ENCODE results near the gene MAMDC2. TPM values are rescaled to one million over a fixed set of nuclear protein-coding genes. Genes with fewer than 3 reads are reported as not detected.

MAMDC2 gene
- total RNA-seq, 1 experiment from 2014 or later = 0.37 TPM

DNA sequence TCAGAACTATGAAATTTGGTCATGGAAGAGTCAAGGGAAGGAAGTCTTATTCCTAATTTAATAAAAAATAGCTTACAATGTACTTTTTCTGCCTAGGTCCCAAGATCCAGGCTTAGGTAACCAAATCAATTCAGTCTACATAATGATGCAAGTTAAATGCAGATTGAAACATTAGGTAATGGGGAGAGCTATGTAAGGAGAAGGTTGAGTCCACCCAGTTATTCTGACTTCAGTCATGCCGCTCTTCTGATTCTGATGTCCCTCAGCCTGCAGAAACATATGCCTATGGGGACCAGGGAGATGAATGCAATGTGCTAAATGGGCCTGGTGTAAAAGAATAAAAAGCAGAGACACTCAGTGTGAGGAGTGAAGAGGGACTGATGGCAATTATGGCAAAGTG lies 63.9 kb downstream of the MAMDC2 start:
- no peak for DNase-seq (ENCODE audit: low read depth)

DNA sequence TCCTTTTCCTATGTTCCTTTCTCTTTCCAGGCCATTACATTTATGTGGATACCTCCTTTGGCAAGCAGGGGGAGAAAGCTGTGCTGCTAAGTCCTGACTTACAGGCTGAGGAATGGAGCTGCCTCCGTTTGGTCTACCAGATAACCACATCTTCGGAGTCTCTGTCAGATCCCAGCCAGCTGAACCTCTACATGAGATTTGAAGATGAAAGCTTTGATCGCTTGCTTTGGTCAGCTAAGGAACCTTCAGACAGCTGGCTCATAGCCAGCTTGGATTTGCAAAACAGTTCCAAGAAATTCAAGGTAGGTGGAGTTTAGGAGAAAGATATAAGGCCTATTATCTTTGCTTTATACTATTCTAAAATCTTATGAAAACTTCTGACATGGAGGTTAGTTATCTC lies 64.5 kb downstream of the MAMDC2 start:
- DNase-seq (ENCODE audit: low read depth) = no peak

DNA sequence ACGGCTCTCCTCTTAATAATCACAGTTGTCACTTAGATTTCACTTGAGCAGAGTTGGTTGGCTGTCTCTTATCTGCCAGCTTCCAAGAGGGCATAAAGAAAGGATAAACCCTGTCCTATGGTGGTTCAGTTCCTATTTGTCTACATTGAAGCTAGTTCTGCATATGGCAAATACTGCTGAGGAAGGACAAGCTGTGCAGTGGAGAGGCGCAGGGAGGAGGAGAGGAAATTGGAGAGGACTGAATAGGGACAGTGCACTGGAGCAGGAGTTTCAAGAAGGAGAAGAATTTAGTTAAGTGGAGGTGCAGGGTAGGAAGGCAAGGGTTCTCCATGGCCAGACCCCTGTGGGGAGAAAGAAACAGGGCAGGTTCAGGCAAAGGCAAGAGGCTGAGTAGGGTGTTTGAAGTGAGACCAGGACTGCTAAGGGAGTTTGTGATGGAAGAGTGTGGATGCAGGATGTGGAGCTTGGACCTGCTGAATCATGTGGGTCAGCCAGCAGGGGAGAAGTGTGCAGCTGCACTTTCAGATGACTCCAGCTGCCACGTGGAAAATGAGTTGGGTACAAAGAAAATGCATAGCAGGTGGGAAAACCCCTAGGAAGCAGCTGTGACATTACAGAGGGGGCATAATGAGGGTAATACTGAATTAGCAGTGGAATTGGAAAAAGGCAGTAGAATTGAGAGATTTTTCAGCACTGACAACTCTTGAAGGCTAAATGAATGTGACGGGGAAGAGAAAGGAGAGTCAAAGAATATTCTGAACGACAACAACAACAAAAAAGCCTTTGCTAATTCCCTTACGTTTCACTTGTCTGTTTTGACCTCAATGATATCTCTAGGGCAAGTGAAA lies 66.8 kb downstream of the MAMDC2 start:
- peak; percentile 67 for DNase-seq (ENCODE audit: low read depth)

DNA sequence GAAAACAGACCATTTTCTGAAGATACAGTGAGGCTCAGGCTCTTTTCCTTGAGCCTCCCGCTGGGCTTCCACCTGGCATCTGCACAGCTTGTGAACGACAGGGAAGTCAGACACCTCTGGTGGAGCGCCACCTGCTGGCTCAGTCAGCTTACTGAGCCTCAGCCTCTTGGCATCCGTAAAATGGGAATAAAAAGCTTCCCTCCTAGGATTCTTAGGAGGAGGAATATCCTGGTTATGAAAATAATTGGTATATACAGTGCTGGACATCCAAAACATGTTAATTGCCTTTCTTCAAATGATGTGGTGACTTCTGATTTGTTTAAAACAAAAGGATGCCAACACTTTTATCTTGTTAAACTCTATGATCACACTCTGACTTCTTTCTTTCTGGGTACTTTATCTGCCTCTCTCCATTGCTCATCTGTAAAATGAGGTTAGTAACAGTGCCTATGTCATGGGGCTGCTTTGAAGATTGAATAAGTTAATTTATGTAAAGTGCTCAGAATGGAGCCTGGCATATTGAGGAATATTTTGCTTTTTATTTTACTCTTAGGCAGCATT lies 67.5 kb downstream of the MAMDC2 start:
- DNase-seq (ENCODE audit: low read depth) = peak; percentile 63

- peak; percentile 89 for DNase-seq (ENCODE audit: low read depth)
Observed at GRCh38 chr9:70111641-70112236, 68.1 kb downstream of the MAMDC2 start.

DNA sequence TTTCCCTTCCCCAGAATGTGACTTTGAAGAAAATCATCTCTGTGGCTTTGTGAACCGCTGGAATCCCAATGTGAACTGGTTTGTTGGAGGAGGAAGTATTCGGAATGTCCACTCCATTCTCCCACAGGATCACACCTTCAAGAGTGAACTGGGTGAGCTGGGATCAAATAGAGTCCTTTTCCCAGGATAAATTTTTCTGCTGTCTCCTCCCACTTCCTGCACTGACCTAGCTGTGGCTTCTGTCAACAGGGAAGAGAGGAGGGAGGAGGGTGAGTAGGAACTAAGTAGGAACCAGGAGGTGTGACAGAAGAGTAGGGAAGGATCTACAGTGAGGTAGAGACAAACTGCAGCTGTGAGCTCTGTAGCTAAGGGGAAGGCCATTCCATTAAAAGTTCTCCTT lies 69.3 kb downstream of the MAMDC2 start:
- DNase-seq (ENCODE audit: low read depth) = peak; percentile 71

- peak; percentile 66 for DNase-seq (ENCODE audit: low read depth)
Observed at GRCh38 chr9:70113403-70114022, 69.9 kb downstream of the MAMDC2 start.

DNA sequence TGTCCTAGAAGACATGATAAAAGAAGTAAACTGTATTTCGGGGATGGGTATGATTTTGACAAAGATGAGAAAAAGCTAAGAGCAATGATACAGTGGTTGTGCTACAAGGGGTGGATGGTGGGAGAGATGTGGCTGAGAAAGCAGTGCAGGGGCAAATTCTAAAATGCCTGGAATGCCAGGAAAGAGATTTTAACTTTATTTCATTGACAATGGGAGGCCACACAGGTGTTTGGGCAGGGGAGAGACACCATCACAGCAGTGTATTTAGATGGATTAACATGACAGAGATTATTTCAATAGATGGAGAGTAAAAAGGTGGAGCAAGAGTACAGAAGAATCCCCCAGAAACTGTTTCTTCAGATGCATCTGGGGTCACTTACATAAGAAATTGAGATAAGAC lies 71.2 kb downstream of the MAMDC2 start:
- no peak for DNase-seq (ENCODE audit: low read depth)

DNA sequence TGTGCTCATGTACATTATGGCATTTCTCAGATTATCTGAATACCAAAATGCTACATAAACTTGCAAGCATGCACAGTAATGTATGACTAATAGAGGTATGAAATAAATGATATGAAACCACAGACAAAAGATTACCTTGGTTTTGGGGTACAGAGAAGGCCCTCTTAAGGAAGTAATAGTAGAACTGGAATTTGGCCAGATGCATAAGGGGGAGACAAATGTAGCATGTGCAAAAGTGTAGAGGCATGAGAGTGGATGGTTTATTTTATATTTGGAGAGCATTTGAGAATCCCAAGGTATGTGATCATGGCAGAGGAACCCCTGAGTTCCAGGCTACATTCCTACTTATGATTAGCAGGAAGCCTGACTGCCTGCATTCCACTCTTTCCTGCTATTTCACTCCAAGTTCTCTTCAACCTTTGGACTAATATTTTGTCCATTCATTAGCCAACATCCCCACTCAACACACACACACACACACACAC lies 74.2 kb downstream of the MAMDC2 start:
- DNase-seq (ENCODE audit: low read depth) = peak; percentile 27

DNA sequence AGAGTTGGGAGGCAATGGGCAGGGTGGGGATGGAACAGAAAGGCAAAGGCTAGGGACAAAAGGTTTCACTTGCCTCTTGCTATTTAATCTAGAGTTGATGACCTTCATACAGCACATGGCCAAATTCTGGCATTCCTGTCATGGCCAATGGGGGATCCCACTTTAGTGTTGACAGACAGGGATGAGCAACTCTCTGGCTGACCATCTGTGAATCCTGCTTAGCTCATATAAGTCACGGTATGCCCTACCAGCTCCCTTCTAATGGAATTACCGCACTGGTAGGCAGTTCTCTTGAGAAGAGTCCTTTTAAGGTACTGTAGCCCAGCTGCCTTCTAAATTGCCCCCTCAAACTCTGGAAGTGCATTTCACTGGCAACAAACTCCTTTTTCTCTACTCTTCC lies 76.1 kb downstream of the MAMDC2 start:
- no peak for DNase-seq (ENCODE audit: low read depth)

- peak; percentile 90 for DNase-seq (ENCODE audit: low read depth)
Observed at GRCh38 chr9:70120834-70121510, 77.3 kb downstream of the MAMDC2 start.

GRCh38 chr9:70121818-70122436 lies 78.3 kb downstream of the MAMDC2 start:
- DNase-seq (ENCODE audit: low read depth) = no peak

- DNase-seq (ENCODE audit: low read depth) = no peak
Observed at GRCh38 chr9:70123695-70124094, 80.0 kb downstream of the MAMDC2 start.

GRCh38 chr9:70125621-70126263 lies 82.1 kb downstream of the MAMDC2 start:
- no peak for DNase-seq (ENCODE audit: low read depth)

DNA sequence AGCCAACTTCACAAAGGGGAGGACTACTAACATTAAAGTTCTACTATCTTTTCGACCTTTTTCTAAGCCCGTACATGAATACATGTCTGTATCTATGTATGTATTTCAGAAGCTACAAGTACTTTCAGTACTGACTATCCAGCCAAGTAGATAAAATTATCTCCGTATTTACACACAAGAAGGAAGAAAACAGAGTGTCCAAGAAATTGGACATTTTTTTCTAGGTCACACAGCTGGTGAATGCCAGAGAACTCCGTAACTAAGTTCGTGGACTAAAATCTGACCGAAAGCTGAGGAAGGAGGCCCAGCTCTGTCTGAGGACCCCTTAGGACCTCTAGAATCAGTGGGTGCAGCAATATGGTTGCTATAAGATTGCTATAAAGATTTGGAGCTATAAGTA lies 83.4 kb downstream of the MAMDC2 start:
- no peak for DNase-seq (ENCODE audit: low read depth)

- DNase-seq (ENCODE audit: low read depth) = no peak
Observed at GRCh38 chr9:70127540-70128416, 84.1 kb downstream of the MAMDC2 start.

GRCh38 chr9:70130266-70130665 lies 86.6 kb downstream of the MAMDC2 start:
- no peak for DNase-seq (ENCODE audit: low read depth)

DNA sequence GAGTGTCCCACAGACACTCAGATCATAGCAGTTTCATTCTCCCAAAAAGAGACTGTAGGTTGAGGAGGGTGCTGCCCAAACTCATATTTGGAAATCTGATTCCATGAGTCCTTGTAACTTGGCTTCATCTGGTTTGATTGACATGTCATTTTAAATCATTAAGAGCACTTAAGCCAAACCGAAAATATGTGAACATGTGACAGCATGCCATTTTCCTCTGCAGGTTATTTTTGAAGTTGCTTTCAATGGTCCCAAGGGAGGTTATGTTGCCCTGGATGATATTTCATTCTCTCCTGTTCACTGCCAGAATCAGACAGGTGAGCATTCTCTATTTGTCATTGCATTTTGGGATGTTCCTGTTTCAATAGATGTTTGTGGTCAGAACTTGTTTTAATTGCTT lies 87.6 kb downstream of the MAMDC2 start:
- DNase-seq (ENCODE audit: low read depth) = no peak

Measured in HT1080 (cell line).